DMS 273 (cell line): Measurements from ENCODE around the gene MTHFD1.

Experiments used
- DNase-seq: peaks from one replicate; lab custom pipeline; 2025; ENCODE audit not compliant: unreplicated experiment; lab: John Stamatoyannopoulos, UW

The MTHFD1 gene

GRCh38 chr14:64444984-64445845 is 57.1 kb downstream of the MTHFD1 start:
- DNase-seq: peak; percentile 40

GRCh38 chr14:64447876-64448670 is 59.9 kb downstream of the MTHFD1 start:
- no peak for DNase-seq

GRCh38 chr14:64450255-64450654 is 62.1 kb downstream of the MTHFD1 start:
- DNase-seq: no peak

GRCh38 chr14:64454671-64455070 is 66.5 kb downstream of the MTHFD1 start:
- DNase-seq: no peak

- DNase-seq: no peak
Observed at GRCh38 chr14:64459405-64460136, 71.4 kb downstream of the MTHFD1 start.

GRCh38 chr14:64461221-64461620 is 73.1 kb downstream of the MTHFD1 start:
- no peak for DNase-seq

GRCh38 chr14:64463195-64463594 is 75.0 kb downstream of the MTHFD1 start:
- DNase-seq: no peak

- no peak for DNase-seq
Observed at GRCh38 chr14:64463873-64464272, 75.7 kb downstream of the MTHFD1 start.

- no peak for DNase-seq
Observed at GRCh38 chr14:64464651-64465050, 76.5 kb downstream of the MTHFD1 start.

GRCh38 chr14:64465191-64465822 is 77.2 kb downstream of the MTHFD1 start, which contains the start of gene AKAP5:
Gene AKAP5, plus strand, starts transcription at chr14:64465499. Its CDS starts 2,896 bp downstream, at chr14:64468395.
- peak; percentile 85 for DNase-seq

GRCh38 chr14:64465831-64466554 is 77.8 kb downstream of the MTHFD1 start:
- DNase-seq: peak; percentile 73

GRCh38 chr14:64467101-64467500 is 78.9 kb downstream of the MTHFD1 start:
- no peak for DNase-seq

- no peak for DNase-seq
Observed at GRCh38 chr14:64467566-64467965, 79.4 kb downstream of the MTHFD1 start.

GRCh38 chr14:64468451-64468850 is 80.3 kb downstream of the MTHFD1 start:
- no peak for DNase-seq

- DNase-seq: no peak
Observed at GRCh38 chr14:64474041-64474440, 85.9 kb downstream of the MTHFD1 start.

GRCh38 chr14:64474698-64475097 is 86.5 kb downstream of the MTHFD1 start:
- no peak for DNase-seq

- DNase-seq: no peak
Observed at GRCh38 chr14:64475585-64476273, 87.6 kb downstream of the MTHFD1 start.

GRCh38 chr14:64476438-64476837 is 88.3 kb downstream of the MTHFD1 start:
- no peak for DNase-seq

- peak; percentile 43 for DNase-seq
Observed at GRCh38 chr14:64478634-64479250, 90.6 kb downstream of the MTHFD1 start.
